Ureter (tissue), 1 donor: ENCODE measurements around the gene MOGAT3. TPM values are rescaled to one million over a fixed set of nuclear protein-coding genes. Genes with fewer than 3 reads are reported as not detected.
"Not testable (repeated sequence)": the region's sequence is repeated elsewhere in the genome, so short reads cannot be mapped to it uniquely, and the experiment has no call there.

ENCODE experiments used
- DNase-seq: peaks from one replicate; pipeline ENCODE4 v3.0.0-alpha.2; 2020; ENCODE audit warnings: low spot score
- total RNA-seq: library from RNA; stranded (reverse); gene quantifications from one replicate; pipeline ENCODE4 v1.2.4, GENCODE V29; 2023
- donor health status: DM: yes; HTN: yes; CAD: no.

The MOGAT3 gene
- total RNA-seq, 1 donor from 2014 or later, result not detected

- not testable (repeated sequence) for DNase-seq
Measured at GRCh38 chr7:101203740-101204738, 3.2 kb upstream of the MOGAT3 start.

DNA sequence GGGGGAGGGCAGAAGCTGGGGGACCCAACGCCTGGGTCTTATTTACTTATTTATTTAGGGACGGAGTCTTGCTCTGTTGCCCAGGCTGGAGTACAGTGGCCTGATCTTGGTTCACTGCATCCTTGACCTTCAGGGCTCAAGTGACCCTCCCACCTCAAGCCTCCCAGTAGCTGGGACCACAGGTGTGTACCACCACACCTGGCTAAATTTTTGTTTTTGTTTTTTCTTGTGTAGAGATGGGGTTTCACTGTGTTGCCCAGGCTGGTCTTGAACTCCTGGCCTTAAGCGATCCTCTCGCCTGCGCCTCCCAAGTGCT is 1.7 kb upstream of the MOGAT3 start:
- DNase-seq, result no peak

DNA sequence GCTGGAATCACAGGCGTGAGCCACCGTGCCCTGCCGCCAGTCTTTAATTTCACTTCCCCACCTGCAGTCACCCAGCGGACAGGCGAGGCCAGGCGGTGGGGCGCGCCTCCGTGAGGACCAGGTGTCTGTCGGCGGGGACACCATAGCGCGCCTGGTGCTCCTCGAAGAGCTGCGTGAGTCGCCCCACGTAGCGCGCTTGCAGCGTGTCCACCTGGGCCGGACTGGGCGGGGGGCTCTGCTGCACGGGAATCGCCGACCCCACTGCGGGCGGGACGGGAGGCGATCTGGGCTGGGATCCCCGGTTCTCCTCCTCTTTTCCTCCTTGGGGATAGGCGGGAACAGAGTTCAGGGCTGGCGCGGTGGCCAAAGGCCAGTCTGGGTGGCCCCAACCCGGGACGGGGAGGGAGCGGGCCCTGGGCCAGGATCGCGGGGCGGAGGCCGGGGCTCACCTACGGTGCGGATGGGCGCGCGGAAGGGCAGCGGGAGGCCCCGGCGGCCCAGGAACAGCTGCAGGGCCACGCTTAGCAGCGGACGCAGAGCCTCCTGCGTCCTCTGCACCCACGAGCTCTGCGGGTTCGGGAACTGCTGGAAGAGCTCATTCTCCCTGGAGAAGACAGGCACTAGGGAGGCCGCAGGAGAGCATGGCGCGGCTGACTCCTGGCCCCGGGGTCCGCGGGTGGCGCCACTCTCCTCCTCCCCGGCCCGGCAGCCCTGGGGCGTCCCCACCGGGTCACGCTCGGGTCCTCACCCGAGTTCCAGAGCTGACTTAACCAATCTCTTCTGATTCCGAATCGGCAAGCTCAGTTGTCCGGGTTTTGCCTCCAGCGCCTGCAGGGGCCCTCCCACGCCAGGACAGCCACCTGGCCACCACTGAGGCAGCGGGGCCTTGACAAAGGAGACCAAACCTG is 1.1 kb upstream of the MOGAT3 start:
- no peak for DNase-seq

GRCh38 chr7:101200504-101200861 is 353 bp downstream of the MOGAT3 start:
- DNase-seq, result no peak

DNA sequence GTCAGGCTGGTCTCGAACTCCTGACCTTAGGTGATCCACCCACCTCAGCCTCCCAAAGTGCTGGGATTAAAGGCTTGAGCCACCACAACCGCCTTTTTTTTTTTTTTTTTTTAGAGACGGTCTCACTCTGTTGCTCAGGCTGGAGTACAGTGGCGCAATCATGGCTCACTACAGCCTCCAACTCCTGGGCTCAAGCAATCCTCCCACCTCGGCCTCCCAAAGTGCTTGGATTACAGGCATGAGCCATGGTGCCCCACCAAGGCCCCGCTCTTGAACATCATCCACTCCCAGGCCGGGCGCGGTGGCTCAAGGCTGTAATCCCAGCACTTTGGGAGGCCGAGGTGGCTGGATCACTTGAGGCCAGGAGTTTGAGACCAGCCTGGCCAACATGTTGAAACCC is 1.3 kb downstream of the MOGAT3 start:
- not testable (repeated sequence) for DNase-seq

GRCh38 chr7:101198476-101198875 is 2.4 kb downstream of the MOGAT3 start:
- no peak for DNase-seq

DNA sequence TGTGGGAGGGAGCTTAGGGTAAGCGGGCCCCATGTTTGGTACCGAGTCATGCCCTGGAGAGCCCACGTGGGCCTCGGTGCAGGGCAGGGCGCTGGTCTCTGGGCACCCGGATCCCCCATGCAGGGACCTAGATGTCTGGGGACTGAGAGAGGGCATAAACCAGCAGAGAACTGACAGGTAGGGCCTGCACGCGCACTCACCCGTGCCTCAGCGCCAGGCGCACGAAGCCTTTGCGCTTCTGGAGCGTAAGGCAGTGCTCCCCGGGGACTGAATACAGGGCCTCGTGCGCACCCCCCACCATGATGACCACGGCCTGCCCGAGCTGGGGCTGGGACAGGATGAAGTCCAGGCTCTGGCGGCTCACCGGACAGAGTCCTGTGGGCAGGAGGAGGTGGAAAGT is 2.8 kb downstream of the MOGAT3 start:
- DNase-seq, result no peak

DNA sequence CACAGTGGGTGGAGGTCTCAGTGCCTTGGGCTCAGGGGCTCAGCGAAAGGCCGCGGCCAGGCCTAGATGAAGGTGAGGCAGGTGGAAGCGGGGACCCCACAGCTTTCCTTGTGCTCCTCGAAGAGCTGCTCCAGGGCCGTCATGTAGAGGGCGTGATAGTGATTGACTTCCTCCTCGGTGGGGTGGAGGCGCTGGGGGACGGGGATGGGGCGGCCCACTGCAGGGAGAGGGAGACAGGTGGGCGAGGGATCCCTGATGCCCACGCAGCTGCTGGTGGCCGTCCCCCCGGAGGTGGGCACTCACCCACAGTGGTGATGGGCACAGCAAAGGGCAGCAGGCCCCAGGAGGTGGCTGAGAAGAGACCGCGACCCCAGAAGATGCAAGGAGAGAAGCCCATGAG is 5.0 kb downstream of the MOGAT3 start:
- no peak for DNase-seq

DNA sequence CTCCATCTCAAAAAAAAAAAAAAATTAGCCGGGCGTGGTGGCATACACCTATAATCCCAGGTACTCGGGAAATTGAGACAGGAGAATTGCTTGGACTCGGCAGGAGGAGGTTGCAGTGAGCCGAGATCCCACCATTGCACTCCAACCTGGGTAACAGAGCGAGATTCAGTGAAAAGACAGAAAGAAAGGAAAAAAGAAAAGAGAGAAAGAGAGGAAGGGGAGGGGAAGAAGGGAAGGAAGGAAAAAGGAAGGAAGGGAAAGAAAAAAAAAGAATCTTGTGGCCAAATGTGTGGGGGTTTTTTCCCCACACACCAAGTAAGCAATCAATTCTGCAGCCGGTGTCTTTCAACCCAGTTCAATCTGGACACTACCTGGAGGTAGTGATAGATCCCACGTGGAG is 11.7 kb downstream of the MOGAT3 start:
- no peak for DNase-seq

DNA sequence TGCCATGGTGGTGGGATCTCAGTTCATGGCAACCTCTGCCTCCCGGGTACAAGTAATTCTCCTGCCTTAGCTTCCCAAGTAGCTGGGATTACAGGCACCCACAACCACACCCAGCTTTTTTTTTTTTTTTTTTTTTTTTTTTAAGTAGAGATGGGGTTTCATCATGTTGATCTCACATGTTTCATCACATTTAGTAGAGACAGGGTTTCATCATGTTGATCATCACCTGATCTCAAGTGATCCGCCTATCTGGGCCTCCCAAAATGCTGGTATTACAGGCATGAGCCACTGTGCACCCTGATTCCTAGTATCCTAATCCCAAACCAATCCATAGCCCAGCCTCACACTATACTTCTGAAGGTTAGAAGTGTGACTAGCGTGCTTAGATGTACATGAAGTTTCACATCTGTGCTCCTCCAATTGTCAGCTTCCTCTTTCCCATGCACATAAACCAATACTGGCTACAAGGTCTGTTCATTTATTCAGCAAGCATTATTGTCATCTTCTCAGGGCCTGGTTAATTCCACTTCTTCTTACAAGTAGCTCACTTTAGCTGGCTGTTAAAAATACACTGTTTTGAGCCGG is 13.9 kb downstream of the MOGAT3 start:
- no peak for DNase-seq

DNA sequence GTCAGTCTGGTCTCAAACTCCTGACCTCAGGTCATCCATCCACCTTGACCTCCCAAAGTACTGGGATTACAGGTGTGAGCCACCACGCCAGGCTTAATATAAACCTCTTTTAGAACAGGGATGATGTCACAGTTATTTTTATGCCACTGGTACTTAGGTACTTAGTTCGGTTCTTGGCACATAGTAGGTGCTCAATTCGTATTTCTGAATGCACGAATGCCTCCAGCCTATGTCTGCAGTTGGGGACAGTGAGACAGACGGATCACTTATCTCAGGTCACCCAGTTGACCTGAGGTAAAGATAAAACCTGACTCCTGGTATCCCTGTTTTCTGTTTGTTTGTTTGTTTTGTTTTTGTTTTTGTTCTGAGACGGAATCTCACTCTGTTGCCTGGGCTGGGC is 14.6 kb downstream of the MOGAT3 start:
- DNase-seq, result no peak

GRCh38 chr7:101185258-101185839 is 15.5 kb downstream of the MOGAT3 start:
- DNase-seq, result no peak

DNA sequence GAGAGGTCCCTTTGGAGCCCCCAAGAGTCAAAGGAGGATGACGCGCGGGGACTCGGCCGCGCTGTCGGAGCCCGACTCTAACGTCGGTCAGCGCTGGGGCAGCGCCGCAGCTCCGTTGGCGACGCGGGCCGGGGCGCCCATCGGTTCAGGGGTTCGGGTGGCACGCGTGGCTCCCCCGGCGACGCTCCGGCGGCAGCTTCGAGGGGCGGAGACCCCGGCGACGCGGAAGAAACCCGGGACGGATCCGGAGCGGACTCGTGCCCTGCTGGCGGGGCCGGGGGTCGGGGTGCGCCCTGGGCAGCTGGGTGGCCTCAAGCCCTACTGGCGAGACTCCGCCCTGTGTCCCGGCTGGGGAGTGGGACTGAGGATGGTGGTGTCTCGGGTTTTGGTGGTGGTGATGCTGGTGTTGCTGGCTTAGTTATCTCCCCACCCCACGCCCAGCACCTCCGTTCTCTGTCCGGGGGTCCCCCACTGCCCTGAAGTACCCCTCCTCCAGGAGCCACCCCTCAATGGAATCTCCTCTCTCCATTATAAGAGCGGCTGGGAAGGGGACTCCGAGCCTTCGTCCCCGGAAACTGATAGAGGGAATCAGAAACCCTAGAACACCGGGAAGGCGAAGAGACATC is 20.6 kb downstream of the MOGAT3 start, which contains the start of gene NAT16:
TSS of gene NAT16 (minus strand) at position 164 of the 626 bp plus-strand sequence. CDS start 5,486 bp downstream, outside the sequence.
- DNase-seq, result no peak

DNA sequence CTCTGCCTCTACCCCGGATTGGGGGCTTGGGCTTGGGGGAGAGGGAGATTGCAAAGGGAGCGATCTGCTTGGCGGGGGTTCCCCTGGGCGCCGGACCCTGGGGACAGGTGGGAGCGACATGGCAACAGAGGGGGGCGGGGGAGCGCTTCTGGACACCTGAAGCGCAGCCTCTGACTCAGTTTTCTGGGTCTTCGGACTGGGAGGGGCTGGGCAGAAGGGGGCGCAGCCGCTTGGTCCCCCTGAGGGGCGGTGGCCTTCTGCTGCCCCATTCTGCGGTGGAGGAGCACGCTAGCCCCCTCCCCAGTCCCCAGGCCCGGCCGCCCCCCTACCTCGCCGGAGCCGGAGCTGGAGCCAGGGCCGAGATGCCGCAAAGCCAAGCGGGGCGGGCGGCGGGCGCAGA is 21.1 kb downstream of the MOGAT3 start:
- no peak for DNase-seq

DNA sequence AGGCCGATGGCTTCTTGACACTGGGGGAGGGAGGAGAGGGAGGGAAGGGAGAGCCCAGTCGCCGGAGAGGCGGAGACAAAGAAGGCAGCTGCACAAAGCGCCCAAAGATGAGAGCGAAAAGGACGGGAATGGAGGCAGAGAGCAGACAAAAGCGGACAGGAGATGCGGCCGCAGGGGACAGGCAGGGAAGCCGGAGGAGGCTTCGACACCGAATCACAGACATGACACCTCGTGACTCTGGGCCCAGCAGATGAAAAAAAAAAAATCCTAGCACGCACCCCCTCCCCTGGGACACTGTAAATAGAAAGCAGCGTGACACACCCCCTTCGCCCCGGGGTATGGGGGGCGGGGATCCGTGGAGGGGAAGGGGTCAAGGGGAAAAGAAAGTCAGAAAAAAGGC is 21.7 kb downstream of the MOGAT3 start:
- no peak for DNase-seq

DNA sequence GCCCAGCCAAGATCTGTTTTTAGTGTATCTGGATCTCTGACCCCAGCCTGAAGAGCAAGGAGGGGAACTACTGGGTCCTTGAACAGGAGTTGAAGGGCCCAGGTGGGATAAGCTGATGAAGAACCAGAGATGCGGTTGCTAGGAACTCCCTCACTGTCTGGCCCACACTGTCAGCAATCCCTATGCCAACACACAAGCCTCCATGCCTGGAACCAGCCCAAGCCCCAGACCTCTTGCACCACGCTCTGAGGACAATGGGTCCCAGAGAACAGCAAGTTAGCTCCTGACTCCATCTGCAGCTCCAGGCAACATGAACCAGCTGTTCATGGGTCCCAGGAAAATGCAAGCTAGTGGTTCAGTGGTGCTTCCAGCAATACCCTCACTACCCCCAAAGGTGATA is 23.2 kb downstream of the MOGAT3 start:
- DNase-seq, result no peak

DNA sequence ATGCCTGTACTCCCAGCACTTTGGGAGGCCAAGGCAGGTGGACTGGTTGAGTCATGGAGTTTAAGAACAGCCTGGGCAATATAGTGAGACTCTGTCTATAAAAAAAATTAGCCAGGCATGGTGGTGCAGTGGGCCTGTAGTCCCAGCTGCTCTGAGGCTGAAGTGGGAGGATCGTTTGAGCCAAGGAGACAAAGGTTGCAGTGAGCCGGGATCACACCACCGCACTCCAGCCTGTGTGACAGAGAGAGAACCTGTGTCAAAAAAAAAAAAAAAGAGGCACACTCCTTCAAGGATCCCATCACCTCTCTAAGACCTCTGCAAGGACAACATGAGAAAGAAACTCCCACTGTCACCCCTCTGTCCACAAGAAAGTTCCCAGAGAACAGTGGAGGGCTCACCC is 25.2 kb downstream of the MOGAT3 start:
- no peak for DNase-seq

- DNase-seq, result no peak
Measured at GRCh38 chr7:101174322-101174854, 26.4 kb downstream of the MOGAT3 start.

DNA sequence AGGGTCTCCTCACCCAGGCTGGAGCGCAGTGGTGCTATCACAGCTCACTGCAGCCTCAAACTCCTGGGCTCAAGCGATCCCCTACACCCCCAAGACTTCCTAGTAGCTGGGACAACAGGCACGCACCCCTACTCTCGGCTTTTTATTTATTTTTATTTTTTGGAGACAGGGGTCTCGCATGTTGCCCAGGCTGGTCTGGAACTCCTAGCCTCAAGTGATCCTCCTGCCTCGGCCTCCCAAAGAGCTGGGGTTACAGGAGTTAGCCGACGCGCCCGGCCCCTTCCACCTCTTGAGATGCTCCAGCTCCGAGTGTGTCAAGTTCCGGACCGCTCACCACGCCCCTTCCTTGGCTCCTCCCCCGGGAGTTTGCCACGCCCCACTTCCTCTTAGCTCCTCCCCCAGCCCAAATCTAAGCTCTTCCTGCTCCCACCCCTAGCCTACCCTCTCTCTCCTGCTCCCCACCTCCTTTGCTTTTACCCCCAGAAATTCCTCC is 27.0 kb downstream of the MOGAT3 start:
- DNase-seq, result no peak

DNA sequence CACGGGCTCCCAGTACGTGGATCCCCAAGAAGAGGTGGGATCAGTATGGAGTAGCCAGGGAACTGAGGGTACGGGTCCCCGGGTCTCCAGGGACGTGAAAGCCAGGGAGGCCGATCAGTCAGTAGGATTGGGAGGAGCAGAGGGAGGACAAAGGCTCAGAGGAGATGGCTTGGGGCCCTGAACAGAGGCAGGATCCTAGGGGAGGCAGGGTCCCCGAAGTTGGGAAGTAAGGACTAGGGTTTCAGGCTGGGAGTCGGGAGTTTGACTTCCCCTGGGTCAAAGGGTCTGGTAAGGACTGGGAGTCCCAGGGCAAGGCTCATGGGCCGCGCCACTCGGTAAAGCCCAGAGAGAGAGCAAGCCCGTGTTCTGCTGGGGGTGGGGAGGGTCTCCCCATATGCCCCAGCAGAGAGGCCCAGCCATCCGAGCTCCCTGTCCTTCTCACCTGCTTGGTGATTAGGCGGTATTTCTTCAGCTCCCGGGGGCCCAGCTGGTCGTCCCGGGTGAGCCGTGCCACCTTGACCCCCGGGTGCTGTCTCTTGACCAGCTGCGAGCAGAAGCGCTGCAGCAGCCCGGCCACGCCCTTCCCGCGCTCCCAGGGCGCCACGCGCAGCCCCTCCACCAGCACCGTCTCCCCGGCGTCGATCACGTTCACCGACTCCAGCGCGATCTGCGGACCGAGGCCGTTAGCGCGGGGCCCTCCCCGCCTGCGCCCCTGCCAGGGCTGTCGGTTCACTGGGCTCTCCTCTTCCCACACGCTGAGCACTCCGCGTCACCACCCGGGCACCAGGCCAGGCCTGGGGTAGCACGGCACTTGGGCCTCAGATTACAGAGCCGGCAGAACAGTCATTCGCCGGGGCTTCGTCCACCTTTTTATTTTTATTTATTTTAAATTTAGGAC is 27.7 kb downstream of the MOGAT3 start:
- peak; percentile 76 for DNase-seq
